ENCODE results near the gene E2F3. TPM values are rescaled to one million over a fixed set of nuclear protein-coding genes. Genes with fewer than 3 reads are reported as not detected.

Gene E2F3
- total and polyA plus RNA-seq, 2 donors (not counting 3 experiments of a cell fraction or from before 2014, with no cell fraction given): 8.6 to 22.0 TPM

GRCh38 chr6:20400456-20401204 lies 1.0 kb upstream of the E2F3 start:
- CTCF ChIA-PET: interaction anchor here (0.7 to 3.9 kb wide), 23 partner anchors 9 to 134 kb away, joined by 3 to 35 read pairs (median 4); partner anchors contain the start of gene CDKAL1
- peak overlapping the region; percentile 32 for H3K27ac ChIP-seq (ENCODE audit: insufficient read depth, low read depth, low read length)
- BruUV-seq (replicated peaks): TSS peak; percentile 28

More at GRCh38 chr6:20400456-20401204, 1.0 kb upstream of the E2F3 start:
- H3K4me1 ChIP-seq (ENCODE audit: control insufficient read depth, extremely low read depth, insufficient read depth, low read length): peaks cover 7% of the 10 kb centered on the region
- FAIRE-seq (peak; percentile 24), DNase-seq (ENCODE audit: low read depth, low spot score) (peak; percentile 67)
- intact Hi-C loops (cut with micrococcal nuclease): loop anchor here (1.0 to 5.0 kb wide), 6 partner anchors 22 to 712 kb away; partner anchors contain the start of gene MBOAT1
- H4K20me1 ChIP-seq (replicated peaks; ENCODE audit: control insufficient read depth, extremely low read depth, insufficient read depth, low read length): no peaks in the 10 kb centered on the region
- no peaks in the 10 kb centered on the region for H3K9me1 ChIP-seq (replicated peaks; ENCODE audit: control insufficient read depth, extremely low read depth, insufficient read depth, low read length)
- no peaks in the 10 kb centered on the region for H3K9me3 ChIP-seq (replicated peaks; ENCODE audit: control insufficient read depth, insufficient read depth, low read length)
- H3K79me2 ChIP-seq (ENCODE audit: control insufficient read depth, insufficient read depth, low read length): peaks cover 20% of the 10 kb centered on the region
- peak overlapping the region; percentile 59 for H3K9ac ChIP-seq (replicated peaks; ENCODE audit: extremely low read depth, insufficient read depth, low read length)
- H3K36me3 ChIP-seq (ENCODE audit: control insufficient read depth in 2 of 2, extremely low read depth in 1 of 2, insufficient read depth in 2 of 2, low read length in 2 of 2): no peaks in the 10 kb centered on the region
- dilution Hi-C loops (cut with MboI; ENCODE audit: extremely low pct_ligation_motif_present, low sequenced_read_pairs): no loop called here
- TF ChIP-seq CTCF (IDR thresholded peaks at IDR 0.05; ENCODE audit: extremely low read depth in 1 of 2, insufficient read depth in 1 of 2, low read depth in 1 of 2, low read length in 2 of 2) (peak; percentile 37 to 41), FOS (IDR thresholded peaks at IDR 0.05; ENCODE audit: borderline replicate concordance, insufficient read depth, low read length) (no peak)
- no peaks in the 10 kb centered on the region for H3K27me3 ChIP-seq (ENCODE audit: control insufficient read depth in 2 of 2, insufficient read depth in 2 of 2, low read length in 2 of 2)
- POLR2A ChIA-PET: interaction anchor here (1.4 kb wide), 1 partner anchor 23 kb away, joined by 5 read pairs; no protein-coding TSS in a partner anchor
- H3K4me2 ChIP-seq (ENCODE audit: insufficient read depth, low read length): peak overlapping the region; percentile 60
- H2AFZ ChIP-seq (ENCODE audit: low read depth, low read length): peak overlapping the region; percentile 41
- peak overlapping the region; percentile 8 to 77 (median 72) for H3K4me3 ChIP-seq (replicated peaks in 1 of 3; ENCODE audit: insufficient read depth in 1 of 3, low read depth in 1 of 3, low read length in 3 of 3)
